Islet of Langerhans (tissue), 1 donor: ENCODE measurements around the gene GPHA2.
A peak's percentile ranks its signal among the peaks of the same experiment; 100 is the strongest.

Experiments
- FAIRE-seq: peaks from one replicate; lab custom pipeline; 2011; peaks lifted over from hg19 to GRCh38; lab: Jason Lieb, UNC

Gene GPHA2

DNA sequence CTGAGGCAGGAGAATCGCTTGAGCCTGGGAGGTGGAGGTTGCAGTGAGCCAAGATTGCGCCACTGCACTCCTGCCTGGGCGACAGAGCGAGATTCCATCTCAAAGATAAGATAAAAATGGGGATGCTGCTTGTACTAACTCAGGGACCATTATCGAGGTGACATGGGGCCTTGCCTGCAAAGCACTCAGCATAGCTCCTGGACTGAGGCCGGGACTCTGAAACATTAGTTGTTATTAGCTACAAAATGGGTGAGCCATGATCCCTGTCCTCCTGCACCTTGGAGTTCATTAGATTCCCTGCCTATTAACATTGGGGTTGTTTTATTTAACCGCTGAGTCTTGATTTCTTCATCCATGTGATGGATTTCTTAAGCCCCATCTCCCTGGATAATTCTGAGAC, 6.1 kb downstream of the GPHA2 start:
- no peak for FAIRE-seq

DNA sequence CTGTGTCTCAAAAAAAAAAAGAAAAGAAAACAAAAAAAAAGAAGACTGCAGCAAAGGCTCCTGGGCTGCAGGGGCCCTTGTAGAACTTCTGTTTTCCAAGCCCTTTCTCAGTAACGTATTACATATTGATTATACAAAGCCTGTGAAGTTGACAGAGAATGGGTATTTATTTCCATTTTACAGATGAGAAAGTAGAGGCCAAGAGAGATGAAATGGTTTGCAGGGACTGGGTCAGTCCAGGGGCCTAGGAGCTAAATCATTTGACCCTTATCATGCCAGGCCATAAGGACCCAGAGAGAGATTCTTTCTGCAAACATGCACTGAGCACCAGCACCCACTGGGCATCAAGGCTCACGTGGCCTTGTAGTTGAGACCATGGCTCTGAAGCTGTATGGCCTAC, 6.7 kb downstream of the GPHA2 start:
- FAIRE-seq = no peak

DNA sequence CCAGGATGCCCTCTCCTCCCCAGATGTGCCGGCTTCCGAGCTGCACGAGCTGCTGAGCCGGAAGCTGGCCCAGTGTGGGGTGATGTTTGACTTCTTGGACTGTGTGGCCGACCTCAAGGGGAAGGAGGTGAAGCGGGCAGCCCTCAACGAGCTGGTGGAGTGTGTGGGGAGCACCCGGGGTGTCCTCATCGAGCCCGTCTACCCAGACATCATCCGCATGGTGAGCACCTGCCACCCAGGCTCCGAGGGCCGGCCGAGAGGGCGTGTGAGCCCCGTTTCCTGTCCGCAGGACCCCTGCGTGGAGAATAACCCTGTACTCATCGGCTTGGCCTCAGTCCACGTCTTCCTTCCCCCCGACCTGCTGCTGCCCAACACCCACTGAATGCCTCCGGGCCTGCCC, 9.0 kb downstream of the GPHA2 start:
- FAIRE-seq = no peak

DNA sequence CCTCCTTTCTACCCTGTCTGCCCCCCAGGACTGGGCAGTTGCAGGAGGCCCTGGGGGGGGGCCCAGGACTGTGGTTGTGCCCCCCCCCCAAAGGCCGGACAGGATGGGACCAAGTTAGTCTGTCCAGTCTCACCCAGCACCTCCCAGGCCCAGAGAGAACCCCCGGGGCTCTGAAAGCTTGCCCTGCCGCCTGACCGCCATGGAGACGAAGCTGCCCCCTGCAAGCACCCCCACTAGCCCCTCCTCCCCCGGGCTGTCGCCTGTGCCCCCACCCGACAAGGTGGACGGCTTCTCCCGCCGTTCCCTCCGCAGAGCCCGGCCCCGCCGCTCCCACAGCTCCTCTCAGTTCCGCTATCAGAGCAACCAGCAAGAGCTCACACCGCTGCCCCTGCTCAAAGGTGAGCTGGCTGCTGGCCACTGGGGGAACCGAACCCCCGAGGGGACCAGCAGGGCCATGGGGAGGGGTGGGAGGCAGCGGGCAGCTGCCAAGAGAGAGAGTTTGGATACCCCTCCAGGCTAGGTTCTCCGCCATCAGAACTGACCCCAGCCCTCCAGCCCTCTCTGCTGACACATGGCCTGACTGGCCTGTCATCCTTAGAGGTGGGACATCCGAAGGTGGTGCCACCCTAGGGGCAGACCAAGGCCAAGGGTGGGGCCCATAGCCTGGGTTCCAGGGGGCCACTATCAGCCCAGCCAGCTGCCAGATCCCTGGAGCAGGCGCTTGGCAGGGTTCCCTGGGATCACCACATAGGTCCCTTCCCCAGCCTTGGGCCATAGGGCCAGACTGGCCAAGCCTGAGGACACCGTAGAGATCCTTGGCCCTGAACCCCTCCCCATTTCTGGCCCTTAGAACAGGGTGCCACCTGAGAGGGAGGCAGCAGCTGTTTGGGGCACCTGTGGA, 9.9 kb downstream of the GPHA2 start:
- FAIRE-seq = no peak

DNA sequence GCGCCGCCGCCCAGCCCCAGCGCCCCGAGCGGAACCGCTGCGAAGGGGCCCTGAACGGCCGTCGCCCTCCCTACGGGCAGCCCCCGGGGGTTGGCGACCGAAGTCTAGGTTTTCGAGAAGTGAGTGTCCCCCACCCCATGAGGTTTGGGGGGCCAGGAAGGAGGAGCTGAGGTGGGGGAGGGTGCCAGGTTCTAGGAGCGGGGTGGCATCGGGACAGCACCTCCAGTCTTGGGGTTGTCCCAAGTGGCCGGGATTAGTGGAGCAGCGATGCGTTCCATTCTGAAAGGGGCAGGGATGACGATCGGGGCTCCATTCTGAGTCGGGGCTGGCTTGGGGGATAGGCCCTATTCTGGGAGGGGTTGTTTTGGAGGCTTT, 10.8 kb downstream of the GPHA2 start:
- no peak for FAIRE-seq

DNA sequence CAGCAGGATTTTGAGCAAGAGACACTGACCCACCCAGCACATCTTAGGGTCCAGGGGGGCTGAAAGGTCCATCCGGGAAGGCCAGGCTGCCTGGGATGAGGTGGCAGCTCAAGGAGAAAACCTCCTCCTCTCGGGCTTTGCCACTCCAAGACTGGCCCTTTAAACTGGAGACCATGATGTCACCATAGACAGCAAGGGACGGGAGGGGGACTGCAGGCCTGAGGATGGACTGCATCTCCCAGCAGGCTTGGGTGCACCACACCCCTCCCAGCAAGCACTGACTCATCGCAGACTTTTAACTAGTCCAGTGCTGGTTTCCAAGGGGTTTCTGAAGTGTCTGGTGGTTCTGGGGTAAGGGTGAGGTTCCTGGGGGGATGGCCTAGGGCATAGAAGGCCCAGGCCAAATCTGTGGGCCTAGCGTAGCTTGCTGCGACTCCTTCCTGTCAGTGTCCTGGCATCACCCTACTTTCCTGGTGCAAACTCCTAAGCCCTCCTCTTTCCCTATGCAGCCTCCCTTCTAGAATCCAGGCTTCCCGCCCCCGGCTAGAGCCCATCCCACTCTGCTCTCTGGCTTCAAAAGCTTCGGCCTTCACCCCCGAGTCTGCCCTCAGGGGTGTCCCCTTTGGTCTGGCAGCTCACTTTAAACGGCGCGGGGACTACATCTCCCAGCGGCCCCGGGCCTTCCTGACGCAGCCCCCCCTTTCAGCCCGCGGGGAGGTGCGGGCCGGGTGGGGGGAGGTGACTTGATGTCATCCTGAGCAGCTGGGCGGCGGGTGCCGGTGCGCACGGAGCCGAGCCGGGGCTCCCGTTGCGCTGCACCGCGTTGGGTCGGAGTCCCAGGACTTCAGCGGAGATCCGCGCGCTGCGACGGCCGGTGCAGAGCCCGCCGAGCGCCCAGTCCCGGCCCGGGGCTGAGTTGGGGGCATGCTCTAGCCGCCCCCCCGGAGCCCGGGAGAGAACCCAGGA, 11.5 kb downstream of the GPHA2 start, which contains the start of gene PPP2R5B:
Gene PPP2R5B (plus strand): TSS at position 746 of the 966 bp plus-strand sequence. CDS start 1,046 bp downstream, outside the sequence.
- FAIRE-seq = peak; percentile 92

DNA sequence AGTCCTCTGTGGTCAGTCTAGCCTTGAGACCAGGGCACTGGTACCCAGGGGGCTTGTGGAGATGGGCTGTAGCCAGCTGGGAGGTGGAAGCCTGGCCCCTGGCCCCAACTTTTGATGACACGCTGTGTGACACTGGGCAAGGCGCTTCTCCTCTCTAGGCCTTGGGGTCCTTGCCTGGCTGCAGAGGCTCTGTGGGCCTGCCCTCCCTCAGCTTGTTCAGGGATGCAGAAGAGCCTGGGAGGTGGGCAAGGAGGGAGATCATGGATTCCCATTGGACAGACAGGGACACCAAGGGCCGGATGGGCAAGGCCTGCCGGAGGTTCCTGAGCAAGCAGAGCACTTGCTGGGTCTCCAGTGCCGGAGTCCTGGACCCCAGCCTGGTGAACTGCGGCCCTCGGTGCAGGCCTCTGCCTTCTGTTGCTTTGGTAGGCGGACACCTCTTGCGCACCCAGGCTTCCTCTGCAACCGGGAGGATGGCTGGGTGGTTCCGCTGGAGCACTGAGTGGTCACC, 12.5 kb downstream of the GPHA2 start:
- no peak for FAIRE-seq

DNA sequence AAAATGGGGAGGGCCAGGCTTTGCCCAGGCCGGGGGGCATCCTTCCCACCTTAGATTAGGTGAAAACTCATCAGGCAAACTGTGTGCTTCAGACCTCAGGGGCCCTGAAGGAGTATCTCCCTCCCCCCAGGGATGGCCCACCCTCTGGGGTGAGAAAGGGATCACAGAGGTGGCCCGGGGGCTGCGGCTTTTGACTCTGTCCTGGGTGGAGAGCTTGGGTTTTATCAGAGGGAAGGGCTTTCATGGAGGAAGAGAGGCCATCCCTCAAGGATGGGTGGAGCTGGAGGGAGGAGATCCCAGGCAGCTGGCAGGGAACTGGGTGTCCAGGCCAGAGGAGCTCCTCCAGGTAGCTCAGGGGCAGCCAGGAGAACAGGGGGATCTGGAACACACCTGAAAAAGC, 14.3 kb downstream of the GPHA2 start:
- FAIRE-seq = no peak

DNA sequence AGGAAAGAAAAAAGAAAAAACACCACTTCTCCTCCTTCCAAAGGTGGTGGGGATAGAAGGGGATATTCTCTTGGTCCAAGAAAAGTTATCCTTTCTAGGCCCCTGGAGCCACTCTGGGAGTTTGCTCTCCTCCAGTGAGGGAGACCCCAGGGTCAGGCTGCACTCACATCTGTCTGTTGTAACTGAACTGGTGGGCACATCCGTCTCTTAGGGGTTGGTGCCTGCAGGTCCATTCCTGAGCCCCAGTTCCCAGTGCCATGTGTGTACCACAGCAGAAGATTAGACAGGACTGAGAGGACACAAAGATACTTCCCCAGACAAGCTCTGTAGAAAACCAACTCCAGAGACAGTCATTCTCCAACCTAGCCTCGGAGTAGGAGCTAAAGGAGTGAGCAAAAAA, 15.6 kb downstream of the GPHA2 start:
- no peak for FAIRE-seq

DNA sequence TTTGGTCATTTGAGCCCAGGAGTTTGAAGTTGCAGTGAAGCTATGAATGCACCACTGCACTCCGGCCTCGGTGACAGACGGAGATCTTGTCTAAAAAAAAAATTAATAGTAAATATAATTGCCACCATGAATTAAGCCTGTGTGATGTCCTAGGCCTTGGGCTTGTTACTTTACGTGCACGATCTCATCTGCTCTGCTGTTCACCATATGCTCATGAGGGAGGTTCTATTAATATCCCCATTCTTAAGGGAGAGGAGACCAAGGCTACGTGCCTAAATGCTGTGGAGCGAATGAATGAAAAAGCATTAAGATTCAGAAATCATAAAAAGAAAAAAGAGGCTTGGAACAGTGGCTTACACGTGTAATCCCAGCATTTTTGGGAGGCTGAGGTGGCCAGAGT, 16.1 kb downstream of the GPHA2 start:
- FAIRE-seq = no peak

DNA sequence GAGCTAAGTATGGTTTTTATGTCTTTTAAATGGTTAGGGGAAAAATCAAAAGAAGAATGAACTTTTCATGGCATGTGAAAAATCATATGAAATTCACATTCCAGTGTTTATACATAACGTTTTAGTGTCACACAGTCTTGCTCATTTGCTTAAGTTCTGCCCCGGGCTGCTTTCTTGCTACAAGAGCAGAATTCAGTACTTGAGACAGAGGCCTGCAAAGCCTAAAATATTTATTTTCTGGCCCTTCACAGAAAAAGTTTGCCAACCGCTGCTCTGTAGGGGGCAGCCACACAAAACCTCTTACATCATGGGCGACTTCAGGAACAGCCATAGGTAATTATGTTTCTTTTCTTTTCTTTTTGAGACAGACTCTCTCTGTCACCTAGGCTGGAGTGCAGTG, 17.7 kb downstream of the GPHA2 start:
- no peak for FAIRE-seq

DNA sequence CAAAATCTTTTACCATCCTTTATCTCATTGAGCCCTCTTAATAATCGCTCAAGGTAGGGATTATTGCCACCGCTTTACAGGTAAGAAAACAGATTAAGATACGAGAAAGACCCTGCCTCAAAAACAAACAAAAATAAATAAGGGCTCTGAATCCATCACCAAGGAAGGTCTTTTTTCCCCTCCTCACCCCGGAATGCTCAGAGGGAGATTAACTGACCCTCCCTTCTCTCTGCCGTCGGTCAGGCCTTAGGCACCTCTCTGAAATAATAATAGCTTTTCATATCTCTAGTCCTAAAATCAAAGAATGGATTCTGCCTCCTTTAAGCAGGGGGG, 18.1 kb downstream of the GPHA2 start:
- FAIRE-seq = no peak

DNA sequence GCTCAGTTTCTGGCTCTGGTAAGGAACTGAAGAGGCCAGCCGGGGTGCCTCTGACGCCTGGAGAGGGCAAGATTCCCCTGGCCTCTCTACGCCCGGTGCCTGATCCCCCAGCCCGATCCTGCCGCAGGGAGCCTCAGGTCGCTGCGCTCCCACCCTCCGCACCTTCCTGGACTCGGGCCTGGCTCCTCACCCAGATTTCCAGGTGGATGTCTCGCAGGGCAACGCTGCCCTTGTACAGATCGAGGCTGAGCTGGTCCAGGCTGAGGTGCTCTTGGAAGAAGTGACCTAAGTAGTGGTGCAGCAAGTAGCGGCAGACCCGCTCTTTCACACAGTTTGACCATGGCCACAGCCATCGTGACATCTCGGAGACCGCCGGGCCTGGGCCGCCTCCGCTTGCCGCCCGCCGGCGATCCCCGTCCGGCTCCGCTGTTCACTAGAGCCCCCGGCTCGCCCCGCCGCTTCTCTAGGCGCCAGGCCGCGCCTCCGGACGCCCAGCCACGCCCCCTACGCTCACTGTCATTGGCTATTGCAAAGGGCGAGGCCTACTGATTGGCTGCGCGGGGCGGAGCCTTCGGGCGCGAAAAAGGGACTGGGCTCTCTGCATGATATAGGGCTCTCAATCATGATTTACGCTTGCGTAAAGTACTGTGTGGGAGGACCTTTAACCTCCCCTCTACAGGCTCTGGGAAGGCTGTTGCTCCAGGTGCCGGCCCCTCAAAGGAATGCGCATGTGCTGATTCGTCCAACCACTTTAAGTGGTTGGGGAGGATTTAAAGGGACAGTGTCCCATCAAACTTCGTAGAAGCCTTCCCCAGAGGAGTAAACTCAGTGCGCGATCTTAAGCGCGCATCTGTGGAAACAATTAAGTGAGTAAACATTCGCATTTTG, 18.7 kb downstream of the GPHA2 start, which contains the start of gene ATG2A:
Gene ATG2A (minus strand): TSS at position 435 of the 888 bp plus-strand sequence. CDS start 74 bp downstream, at position 361.
- peak; percentile 93 for FAIRE-seq

DNA sequence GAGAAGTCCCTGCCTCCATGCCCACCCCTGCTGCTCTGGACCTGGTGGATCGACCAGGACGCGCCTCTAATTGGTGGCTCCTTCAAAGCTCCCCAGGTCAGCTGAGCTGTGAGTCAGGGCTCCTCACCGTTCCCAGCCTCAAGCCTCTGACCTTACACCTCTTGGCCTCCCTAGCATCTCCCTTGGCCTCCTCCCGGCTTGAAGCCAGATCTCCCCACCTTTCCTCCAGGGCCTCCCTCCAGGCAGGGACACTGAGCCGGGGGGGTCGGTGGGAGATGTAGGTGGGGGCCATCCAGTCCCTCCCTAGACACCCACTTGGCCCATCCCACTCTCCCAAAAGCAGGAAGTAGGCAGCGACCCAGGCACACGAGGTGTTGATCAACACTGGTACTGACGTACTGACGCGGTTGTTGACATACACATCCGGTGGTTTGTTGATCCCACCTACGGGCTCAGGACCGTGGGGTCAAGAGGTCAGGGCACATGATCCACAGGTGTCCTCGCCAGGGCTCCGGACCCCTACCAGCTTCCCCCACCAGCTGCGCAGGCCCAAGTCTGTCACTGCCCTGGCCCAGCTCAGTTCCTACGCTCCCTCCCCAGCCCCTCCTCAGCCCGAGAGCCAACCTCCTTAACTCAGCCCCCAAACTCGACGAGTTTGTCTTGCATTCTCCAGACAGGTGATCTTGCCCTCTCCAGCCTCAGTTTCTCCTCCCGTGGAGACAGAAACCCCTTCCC, 19.5 kb downstream of the GPHA2 start:
- no peak for FAIRE-seq

DNA sequence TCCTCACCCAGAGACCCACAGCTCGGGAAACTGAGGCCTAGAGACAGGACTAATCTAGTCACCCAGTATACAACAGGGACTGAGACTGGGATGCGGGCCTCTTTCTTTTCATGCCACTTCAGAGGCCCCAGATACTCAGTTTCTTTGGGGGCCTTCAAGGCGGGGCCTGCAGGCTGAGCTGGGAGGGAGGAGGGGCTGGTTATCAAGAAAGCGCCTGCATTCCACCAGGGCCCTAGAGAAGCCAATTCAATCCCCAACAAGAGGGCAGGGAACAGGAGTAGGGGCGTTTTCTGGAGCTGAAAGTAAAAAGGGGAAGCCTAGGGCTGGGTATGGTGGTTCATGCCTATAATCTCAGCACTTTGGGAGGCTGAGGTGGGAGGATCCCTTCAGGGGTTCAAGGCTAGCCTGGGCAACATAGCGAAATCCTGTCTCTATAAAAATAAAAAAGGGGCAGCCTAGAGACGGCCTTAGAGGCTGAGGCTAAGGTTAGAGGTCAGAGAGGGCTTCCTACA, 20.3 kb downstream of the GPHA2 start:
- no peak for FAIRE-seq

DNA sequence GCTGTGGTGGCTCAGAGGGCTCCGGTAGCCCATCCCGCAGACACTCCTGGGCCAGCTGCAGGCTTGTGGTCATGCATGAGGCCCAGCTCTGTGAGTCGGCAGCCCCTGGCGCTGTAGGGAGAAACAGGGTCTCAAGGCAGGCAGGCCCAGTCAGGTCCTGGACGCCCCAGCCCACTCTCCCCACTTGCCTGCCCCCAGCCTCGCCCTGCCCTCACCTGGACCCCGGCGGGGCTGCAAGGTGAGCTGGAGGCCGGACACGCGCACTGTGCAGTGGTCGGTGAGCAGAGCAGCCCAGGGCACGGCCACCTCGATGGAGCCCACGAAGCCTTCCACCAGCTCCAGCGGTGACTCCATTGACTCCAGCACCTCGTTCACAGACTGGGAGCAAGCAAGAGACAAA, 21.6 kb downstream of the GPHA2 start:
- no peak for FAIRE-seq

DNA sequence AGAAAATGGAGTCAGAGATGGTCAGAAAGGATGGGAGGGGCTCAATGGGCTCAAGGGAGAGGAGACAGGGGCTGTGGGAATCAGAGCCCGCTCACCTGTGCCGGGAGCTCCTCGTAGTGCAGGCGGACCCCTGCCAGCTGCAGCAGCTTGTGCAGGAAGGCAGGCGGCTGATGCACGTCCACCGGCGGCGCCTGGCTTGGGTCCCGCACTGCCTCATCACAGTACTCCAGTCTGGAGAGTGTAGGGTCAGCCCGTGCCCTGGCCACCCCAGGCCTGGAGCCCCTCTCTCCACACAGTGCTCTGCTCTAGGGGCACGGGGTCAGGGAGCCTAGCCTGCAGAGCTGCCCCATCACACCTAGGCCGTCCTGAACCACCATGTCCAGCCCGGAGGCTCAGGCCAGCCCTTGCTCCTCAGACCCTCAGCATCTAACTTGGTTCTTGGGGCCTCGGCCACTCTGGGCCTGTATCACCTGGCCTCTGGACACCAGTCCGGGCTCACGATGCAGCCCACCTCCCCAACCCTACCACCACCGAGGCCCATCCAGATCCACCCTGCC, 22.4 kb downstream of the GPHA2 start:
- no peak for FAIRE-seq

DNA sequence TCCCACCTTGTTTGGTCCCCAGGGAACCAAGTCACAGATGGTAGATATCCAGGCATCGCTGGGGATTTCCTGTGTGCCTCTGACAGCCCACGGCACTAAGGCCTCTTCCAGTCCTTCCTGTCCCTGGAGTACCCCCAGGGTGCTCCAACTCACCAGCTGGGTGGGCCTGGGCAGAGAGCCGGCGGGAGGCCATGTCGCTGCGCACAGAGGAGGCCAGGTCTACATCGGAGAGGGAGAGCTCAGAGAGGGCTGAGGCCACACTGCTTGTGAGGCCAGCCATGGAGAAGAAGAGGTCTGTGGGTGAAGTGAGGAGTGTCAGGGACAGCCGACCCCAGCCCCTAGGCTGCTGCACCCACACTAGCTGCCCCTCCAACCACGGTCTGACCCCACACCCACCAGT, 24.0 kb downstream of the GPHA2 start:
- FAIRE-seq = no peak

DNA sequence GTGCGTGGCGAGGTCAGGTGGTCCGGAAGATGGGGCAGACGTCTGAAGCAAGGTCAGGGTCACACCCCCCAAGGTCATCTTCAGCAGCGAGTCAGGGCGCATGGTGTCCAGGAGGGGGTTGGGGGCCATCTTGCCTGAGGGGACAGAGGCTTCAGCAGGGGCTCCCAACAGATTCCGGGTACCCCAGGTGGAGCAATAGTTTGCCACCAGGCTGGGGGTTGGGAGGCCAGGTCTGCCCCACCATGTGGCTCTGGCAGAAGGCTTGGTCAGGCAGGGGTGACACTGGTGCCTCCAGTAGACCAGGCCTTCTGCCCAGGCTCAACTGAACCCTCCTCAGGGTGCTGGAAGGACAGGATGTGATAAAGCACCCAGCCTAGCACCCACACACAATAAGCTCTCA, 24.6 kb downstream of the GPHA2 start:
- no peak for FAIRE-seq

DNA sequence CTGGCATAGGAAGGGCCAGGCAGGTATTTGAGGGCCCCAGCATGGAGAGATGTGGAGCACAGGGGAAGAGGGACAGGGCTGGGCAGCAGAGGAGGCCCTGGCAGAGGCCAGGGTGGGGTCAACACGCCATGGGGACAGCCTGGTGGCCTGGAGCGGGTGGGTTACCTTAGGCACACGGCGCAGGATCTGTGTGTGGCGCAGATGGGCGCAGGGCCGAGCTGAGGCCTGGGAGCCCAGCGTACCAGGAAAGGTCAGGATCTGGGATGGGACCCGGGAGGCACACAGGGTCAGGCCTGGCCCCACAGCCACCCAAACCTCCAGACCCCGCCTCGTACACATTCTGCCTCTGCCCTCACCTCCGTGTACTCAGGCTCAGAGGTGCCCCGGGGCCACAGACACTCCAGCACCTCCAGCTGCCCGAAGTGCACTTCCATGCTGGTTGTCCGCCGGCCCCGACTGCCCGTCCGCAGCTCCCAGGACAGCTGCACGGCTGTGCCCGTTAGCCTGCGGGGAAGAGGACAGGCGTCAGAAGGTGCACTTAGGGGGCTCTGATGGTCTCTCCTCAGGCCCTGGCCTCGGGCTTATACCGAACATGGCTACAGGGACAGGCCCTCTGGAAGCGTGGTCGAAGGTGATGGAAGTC, 25.1 kb downstream of the GPHA2 start:
- no peak for FAIRE-seq
